HG03175 (cell line): ENCODE measurements around the gene PEX11B.

Source experiments
- ATAC-seq: cut with Tn5 transposase; IDR thresholded peaks from one replicate; pipeline ENCODE4 v1.9.1; 2021; ENCODE audit warnings: mild to moderate bottlenecking, moderate library complexity; ENCODE audit not compliant: unreplicated experiment

The PEX11B gene, protein sequence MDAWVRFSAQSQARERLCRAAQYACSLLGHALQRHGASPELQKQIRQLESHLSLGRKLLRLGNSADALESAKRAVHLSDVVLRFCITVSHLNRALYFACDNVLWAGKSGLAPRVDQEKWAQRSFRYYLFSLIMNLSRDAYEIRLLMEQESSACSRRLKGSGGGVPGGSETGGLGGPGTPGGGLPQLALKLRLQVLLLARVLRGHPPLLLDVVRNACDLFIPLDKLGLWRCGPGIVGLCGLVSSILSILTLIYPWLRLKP

DNA sequence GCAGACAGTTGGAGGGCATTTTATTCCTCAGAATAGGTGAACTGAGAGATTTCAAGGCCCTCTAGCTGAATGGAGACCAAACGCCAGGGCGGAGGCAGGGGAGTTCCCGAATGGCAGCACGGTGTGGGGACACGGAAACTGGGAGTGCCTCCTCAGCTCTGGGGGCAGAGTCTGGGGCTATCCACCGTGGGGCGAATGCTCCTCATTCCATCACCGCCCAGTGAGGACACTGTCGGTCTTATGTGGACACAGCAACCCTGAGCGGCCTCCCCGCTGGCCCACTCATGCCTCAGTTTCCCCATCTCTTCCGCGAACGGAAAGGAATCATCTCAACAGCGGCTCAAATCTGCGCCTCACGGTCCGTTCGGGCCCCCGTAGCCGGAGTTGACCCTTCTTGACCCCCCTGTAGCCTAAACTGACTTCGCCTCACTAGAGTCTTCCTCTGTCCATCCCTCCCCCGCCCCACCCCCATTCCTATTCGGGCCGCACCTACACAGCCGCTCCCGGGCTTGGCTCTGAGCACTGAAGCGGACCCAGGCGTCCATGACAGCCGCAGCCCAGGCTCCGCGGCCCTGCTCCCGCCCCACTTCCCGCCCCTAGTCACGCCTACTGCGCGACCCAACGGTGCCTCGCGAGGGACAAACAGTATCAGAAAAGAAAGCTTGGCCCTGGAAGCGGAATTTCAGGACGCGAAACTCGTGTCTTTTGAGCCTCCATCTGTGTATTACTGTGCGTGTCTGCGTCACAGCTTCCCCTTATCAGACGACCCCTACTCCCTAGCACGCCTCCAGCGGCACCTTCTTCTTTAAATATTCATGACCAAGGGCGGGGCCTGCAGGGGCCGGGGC lies at the start of gene PEX11B:
PEX11B (minus strand) TSS at position 574 of the 848 bp plus-strand sequence; CDS start at position 545, 29 bp downstream.
- peak; percentile 84 for ATAC-seq

DNA sequence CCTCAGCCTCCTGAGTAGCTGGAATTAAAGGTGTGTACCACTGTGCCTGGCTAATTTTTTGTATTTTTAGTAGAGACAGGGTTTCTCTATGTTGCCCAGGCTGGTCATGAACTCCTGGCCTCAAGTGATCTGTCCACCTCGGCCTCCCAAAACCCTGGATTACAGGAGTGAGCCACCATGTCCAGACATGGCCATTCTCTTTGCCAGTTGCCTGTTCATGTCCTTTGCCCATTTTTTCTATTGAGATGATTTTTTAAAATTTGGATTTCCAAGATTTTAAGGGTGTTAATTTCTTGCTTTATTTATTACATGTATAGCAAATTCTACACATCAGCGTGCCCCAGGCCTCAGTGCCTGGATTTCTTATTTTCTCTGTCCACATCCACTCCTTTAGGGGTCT lies 48.8 kb upstream of the PEX11B start:
- no peak for ATAC-seq

DNA sequence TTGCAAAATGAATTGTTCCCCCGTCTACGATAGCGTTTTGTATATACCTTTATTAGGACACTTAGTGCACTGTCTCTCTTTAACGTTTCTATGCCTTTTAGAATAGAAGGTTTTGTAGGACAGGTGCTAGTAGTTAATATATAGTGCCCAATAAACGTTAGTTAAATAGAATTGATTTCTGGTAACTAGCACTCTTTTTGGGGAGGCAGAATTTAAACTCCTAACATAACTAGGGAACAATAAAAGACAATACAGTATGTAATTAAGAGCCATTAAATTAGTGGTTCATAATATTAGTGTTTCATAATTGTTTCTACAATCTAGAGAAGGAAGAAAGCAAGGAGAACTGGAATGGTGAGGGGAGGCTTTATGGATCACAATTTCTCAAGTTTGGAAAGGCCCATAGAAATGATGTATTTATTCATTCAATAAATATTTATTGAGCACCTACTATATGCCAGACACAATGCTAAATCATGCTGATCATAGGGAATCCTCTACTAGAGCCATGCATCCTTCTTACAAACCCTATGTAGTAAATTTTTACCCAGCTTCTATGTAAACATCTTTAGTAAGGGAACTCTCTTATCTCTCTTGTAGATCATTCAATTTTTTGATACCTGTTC lies 46.7 kb upstream of the PEX11B start:
- no peak for ATAC-seq

DNA sequence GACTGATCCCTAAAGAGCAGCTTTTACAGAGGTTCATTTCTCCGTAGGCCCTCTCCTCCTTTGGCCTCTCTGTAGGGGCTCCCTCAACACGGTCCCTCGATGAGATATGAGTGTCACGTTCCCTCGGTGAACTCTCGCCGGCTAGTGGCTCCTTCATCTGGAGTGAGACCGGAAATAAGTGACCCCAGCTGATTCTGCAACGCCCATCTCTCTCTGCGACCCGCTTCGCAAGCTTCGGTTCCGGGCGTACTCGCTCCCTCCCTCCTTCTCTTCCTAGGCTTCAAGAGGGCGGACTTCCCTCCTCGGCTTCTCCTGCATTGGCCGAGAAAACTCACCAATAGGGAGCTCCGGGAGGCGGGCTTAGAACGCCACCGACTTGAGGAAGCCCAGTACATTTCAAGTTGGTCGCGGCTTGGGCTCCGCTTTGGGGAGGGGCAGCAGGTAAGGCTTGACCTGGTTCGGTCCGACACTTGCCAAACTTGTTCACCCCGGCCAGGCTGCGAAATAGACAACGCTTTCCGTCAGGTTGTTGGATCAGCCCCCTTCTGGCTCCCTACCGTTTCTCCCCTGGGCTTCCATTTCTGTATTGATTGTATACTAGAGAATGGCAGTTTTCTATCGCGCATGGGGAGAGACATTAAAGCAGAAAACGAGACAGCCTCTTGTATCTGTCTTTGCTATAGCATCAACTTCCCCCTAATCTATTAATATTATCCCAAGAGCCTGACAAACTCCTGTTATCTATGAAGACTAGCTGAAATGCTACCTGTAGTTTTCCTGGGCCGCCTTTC lies 46.0 kb upstream of the PEX11B start, which contains the start of the genes ANKRD34A and POLR3GL:
ANKRD34A (minus strand) TSS at position 248 of the 791 bp plus-strand sequence. CDS start 2,816 bp downstream, outside the sequence.
POLR3GL (plus strand) TSS at position 363 of the 791 bp plus-strand sequence. CDS start 10,176 bp downstream, outside the sequence.
- ATAC-seq = peak; percentile 91

DNA sequence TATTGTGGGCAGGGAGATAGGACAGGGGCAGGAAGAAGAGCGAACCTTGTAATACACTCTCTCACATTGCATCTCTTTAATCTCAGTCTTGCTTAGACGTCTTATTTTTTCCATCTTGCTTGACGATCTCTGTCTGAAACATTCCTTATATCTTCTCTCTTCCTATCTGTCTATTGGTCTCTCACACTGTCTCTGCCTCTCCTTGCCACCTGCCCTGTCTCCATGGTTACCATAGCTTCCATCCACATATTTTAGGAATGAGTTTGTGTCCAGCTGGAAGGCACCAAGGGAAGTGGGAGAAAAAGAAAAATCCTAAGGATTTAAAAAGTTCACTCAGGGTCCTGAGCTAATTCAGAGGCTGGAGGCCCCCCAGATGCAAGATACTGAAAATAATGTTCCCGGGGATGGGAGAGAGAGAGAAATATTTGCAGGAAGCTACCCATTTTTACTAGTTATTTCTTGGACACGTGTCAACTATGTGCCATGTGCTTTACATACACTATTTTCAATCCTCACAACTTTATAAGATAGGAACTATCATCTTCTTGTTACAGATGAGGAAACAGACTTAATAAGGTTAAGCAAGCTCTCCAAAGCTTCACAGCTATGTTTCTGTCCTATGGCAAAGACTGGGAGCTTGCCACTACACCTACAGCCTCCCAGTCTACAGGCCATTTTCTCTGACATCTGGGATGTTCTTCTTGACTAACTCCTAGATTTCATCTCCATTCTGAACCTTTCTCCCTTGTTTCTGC lies 44.9 kb upstream of the PEX11B start:
- no peak for ATAC-seq

DNA sequence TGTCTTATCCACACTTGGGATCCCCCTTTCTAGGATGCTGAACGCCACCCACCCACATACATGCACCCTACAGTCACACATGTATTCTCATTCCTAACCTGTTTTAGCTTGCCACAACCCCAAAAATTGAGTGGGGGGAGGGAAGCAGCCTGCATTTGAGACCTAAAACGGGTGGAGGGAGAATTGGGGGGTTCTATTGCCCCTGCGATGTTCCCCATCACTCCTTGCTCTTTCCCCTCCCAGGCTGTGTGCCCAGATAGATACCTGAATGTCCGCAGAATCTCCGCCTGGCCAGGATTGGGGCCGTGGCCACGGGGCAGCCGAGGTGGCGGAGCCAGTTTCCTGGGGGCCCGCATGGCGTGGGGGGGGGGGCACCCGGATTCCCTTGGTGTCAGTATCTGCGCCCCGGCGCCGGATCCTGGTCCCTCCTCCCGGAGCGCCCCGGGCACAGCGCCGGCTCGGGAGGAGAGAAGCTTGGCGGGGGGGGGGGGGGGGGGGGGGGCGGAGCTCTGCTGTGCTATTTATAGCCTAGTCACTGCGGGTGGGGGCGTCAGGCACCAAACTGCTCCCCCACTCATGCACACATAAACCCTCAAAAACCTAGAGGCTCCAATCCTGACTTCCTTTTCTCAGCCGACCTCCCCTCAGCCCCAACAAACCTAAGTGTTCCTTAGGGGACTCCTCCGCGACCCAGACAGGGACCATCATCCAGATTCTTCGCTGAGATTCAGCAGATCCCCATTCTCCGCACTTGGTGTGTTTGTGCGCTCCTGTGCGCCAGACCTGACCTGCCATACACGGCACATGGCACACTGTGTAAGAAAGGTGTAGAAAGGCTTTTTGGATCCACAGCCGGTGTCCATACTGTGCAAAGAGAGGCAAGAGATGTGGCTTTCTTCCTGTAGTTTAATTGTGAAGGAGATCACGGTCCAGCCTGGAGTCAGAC lies 43.9 kb upstream of the PEX11B start:
- ATAC-seq = no peak

DNA sequence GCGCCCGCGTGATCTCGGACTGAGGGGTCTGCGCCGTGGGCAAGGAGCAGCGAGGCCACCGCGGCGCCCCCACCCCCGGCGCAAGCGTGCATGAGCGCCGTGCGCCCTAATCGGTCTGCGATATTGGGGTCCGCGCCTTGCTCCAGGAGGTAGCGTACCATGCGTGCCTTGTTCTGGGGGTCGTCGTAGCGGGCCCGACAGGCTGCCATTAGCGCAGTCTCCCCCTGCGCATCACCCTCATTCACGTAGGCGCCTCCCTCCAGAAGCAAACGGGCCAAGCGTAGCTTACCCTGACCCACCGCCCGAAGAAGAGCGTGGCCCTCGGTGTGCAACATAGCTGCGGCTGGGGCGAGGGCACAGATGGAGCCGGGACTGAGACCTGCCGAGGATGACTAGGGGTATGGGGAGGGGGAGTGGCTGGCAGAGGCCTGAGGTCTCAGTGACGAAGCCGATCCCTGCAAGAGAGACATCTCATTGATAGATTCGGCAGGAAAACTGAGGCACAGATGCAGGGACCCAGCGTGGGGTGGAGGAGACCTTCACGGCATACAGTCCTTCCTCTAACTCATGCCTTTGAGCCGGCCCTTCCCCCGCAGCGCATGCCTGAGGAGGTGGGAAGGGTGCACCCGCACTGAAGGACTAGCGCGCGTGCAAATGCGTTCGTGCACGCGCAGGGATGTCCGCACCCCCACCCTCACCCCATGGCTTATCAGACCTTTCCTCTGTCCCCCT lies 43.1 kb upstream of the PEX11B start:
- no peak for ATAC-seq

DNA sequence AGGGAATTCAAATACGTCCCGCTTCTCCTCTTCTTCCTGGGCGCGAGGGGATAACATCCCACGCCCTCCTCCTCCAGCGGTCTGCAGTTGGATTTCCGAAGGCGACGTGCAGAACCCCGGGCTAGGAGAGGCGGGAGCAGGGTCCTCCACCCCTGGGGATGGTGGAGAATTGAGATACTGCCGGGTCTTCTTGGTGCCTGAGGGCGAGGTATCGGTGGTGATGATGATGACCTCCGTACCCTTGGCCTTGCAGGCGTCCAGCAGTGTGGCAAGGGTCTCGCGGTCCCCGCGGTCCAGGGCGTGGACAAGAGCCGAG lies 42.5 kb upstream of the PEX11B start:
- ATAC-seq = no peak

DNA sequence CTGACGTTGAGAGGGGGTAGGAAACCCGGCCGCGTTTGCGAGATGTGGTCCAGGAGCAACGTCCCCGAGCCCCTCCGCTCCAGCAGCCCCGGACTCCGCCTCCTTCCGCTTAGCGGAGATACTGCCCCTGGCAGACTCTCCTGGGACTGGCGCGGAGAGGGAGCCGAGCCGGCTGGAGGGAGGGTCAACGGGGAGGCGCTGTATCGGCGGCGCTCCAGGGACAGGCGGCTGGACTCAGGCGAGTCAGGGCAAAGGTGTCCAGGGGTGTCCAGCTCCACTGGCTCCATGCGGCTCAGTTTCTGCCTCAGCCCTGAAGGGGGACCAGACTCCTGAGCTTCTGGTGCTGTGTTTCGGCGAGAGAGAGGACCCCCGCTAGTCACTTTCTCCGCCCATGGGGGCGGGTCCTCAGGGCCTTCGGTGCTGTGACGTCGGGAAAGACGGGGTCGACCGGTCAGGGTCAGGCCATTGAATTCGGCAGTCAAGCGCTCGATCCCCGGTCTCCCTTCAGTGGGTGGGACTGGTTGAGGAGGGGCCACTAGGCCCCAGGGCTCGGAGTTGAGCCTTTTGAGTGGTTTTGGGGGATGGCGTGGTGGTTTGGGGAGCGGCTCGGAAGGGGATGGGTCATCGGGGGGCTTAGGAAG lies 42.1 kb upstream of the PEX11B start:
- ATAC-seq = no peak

DNA sequence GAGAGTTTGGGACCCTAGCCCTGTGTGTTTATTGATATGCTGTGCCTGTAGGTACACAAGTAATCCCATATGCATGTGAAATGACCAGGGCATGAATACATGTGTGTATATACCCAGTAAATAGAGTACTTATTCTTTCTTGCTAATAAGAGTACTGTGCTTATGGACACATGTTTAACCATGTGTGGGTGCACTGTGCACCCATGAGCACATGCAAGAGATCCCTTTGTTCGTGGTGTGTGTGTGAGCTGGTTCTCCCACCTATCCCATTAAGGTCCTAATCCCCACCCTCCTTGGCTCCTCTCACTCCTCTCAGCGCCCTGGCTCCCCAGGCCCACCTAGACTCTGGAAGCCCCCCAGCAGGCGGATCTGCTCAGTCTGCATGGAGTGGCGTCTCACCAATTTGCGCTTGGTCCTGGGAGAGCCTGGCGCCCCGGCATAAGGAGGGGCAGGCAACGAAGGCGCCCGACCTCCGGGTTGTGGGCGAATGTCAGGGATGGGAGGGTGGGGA lies 41.5 kb upstream of the PEX11B start:
- no peak for ATAC-seq

DNA sequence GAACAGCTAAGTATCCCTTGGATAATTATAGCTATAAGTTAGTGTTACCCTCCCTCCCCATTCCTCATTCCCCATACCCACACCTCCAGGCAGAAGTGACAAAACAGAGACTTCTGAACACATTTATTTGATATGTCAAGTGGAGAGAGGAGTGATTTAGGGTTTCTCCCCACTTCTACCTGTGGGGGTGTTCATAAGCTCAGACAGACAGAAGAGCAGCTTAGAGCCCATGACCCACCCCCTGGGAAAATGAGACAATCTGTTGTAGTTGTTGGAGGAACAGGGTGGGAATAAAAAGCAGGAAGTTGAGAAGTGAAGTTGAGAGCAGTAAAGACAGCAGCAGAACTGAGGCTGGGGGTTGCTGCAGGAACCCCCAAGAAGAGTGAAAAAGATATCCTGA lies 40.8 kb upstream of the PEX11B start:
- no peak for ATAC-seq

DNA sequence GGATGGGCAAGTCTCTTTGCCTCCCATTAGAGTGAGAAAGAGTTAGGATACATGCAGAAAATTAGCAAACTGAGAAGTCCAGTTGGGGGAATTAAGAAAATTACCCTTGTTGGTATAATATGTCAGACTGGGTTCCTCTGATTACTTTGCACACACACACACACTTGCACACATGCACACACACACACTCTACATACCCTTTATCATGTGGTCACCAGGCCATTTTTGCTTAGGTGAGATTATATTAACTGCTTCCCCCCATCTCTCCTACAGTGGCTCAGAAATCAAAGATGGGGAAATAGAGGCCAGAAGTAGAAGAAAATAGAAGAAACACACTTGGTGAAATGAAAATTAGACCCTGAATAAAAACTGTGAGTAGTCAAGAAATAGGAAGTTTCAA lies 40.2 kb upstream of the PEX11B start:
- ATAC-seq = no peak

DNA sequence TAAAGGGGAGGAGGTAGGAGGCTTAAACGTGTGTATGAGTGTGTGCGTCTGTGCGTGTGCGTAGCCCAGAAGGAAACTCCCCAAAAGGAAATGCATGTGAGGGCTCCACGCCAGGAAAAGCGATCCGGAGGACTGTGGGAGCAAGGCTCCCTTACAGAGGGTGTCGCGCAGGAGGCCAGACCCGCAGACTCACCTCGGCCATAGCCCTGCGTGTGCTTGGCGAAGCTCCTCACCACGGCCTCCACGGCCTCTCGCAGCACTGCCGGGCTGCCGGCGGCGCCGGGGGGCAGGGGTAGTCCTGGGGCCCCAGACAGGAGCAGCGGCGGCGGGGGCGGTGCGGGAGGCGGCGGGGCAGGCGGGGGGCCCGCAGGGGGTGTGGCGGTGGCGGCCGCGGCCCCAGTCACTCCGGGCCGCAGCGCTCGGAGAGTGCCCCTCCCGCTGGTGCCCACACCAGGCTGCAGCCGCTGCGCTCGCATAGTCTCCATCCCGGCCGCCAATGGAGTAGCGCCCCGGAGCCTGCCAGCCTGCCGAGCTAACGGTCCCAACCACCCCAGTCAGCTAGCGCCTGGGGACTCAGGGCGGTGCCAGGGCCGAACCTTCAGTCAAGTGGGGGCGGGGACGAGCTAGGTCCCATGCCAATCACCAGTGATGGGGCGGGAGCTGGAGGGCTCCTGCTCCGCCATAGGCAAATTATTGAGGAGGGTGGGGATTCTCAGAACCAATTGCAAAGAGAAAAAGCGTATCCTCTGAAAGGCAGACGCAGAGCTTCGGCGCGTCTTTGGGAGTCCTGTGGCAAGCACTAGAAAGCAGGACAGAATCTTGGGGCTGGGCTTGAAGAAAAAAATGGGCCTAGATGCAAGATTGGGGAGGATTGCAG lies 39.2 kb upstream of the PEX11B start, which contains the start of gene LIX1L:
LIX1L (minus strand) TSS at position 575 of the 877 bp plus-strand sequence; CDS start at position 485, 90 bp downstream.
- peak; percentile 89 for ATAC-seq

DNA sequence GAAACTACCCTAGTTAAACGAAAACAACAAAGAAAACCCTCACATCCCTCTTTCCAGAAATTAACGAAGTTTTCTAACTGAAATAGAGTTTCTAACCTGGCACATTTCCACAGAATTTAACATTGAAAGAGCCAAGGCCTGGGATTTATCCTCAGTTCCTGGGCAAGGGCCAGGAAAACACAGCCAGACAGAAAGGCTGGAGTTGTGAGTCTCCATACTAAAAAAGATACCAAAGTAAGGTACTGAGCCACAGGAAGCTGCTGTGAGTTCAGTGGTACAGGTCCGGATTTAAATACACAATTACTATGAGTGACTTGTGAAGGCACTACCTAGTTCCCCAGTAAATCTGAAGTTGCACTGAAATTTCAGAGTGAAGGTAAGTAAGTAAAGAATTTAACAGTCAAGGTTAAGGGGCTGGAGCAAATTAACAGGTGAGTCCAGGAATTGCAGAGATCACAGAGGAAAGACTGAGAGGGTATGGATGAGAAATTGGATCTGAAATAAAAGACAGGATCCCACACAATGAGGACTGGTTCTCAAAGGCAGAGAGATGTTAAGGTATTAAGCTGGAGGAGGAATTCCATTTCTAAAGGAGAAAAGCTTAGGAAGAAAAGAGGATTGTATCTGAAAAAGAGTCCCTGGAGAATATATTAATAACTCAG lies 38.4 kb upstream of the PEX11B start:
- ATAC-seq = no peak

DNA sequence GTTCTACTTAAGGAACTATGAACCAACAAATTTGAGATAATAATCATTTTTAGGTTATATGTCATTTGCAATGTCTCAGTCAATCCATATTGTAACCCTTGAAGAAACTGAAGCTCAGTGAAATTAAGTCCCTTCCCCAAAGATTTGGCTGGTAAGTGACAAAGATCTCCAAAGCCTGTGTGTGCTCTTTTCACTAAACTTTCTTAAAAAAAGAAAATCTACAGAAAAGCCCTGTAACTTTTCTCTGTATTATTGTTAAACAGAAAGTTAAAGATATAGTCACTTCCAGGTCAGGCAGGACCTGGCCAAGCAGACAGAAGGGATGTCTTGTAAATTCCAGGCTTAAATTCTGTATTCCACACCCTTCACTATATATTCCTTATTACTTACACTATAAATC lies 37.8 kb upstream of the PEX11B start:
- ATAC-seq = no peak

DNA sequence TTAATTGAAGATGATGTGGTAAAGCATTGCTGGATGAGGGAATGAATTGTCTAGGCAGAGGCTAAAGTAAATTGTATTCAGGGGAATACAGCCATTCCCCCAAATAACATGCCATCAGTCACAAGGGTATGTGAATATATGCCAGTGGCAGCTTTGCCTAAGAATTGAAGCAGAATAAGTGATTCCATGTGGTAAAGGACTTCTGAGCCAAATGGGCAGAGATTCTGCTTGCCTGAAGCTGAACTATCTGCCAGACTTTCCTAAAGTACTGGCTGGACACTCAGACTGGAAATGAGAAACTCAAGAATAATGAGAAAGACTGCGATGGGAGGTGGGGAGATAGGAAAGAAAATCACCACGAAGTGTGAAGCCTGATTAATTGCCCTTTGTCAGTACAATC lies 36.9 kb upstream of the PEX11B start:
- no peak for ATAC-seq
